NOMO-1 (cell line): ENCODE data around the gene ABHD11.
A peak's percentile ranks its signal among the peaks of the same experiment; 100 is the strongest.

Source experiments
- DNase-seq, 2 experiments: peaks; one replicate each; lab custom pipeline; 2025; ENCODE audit not compliant: unreplicated experiment in 2 of 2; lab: John Stamatoyannopoulos, UW

ABHD11 gene

DNA sequence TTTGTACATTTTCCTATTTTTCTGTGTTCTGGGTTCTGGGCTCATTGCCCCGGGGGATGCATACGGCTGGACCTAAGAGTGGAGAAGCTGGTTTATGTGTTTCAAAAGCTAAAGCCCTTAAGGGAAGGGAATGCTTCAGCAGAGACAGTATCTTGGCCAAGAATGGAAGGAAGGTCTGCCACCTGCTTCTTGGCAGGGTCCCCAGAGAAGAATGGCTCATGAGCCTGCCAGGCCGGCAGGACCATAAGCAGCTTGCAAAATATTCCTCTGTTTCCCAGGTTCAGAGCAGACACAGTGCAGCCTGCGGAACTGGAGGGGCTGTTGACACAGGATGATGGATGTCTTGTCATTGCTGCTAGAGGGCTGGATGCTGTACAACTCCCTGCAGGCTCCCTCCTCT lies 7.8 kb upstream of the ABHD11 start:
- no peak for DNase-seq

DNA sequence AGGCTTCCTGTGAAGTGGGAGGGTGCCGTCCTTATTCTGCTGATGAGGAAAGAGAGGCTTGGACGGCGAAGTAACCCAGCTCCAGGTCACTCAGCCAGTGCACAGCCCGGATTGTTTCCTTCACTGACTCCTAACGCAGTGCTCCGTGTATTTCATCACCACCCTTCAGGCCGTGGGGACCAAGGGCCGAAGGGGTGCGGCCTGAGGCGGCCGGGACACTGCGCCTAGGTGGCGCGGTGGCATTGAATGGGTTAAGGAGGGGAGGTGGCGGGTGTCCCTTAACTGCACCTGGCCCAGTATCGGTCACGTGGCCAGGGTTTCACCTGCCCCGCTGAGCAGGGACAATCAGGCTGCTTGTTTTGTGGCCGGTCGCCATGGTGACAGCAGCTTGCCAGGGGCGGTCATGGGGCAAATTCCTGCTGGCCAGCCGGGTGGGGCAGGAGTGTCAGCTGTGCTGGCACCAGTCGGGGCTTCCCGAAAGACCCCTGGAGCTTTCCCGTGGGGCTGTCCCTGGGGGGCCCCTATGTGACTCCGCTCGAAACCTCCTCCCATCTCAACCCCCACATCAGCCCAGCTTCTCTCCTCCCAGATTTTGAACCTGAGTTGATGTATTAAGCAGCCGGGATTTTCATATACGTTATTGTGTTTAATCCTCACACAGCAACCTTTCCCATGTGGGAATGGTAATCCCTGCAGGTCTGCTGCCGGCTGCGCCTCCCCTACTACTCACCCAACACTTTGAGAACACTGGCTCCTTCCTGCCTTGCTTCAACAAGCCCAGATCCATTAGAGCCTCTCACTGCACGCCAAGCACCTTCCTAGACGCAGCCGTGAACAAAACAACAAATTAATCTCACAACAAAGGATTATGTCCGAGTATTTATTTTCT lies 4.4 kb upstream of the ABHD11 start:
- DNase-seq: no peak

DNA sequence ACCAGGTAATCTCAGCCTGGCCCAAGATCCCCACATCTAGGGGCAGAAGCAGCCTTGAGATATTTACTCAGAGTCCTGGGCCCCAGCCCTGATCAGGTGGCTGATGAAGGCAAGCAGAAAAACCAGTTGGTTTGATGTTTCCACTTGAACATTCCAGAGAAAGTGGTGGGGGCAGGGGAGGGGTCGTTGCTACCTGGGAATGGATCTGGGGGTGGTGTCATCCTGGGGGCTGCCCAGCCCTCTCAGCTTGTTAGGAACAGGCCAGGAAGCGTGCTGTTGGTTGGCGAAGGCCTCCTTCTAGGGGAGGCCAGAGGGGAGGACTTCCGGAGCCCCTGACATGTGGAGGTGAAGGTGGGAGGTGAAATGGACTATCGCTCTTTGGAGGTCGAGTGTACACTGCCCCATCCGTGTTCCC lies 3.7 kb upstream of the ABHD11 start:
- no peak for DNase-seq

DNA sequence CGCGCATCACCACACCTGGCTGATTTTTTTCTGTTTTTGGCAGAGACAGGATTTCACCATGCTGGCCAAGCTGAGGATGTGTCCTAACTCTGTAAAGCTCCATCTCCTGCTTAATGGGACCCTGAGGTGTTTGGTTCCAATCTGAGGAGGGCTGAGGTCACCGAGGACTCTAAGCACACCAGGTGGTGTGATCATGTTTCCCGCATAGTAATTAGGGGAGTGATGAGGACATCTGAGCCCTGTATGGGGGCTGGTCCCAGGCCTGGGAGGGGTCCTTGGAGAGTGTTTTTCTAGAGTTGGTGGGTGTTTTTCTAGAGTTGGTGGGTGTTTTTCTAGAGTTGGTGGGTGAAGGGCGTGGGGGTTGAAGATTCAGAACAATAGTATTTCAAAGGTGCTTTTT lies 3.0 kb upstream of the ABHD11 start:
- no peak for DNase-seq

DNA sequence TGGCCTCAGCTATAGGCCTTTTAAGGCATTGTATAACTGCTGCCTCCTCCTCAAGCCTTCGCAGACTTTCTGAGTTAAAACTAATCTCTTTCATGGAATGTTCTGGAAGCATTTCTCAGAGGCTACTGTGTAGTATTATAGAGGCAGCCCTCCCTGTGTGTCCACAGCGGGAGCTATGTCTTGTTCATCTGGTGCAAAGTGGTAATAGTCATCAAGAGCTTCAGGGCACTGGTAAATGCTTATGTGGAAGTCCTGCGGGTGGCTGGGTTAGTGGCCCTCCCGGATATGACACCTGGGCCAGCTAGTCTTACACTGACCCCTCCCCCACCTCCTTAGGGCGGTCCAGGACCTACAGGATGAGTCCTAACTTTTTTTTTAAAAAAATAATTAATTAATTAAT lies 2.2 kb upstream of the ABHD11 start:
- DNase-seq: no peak

DNA sequence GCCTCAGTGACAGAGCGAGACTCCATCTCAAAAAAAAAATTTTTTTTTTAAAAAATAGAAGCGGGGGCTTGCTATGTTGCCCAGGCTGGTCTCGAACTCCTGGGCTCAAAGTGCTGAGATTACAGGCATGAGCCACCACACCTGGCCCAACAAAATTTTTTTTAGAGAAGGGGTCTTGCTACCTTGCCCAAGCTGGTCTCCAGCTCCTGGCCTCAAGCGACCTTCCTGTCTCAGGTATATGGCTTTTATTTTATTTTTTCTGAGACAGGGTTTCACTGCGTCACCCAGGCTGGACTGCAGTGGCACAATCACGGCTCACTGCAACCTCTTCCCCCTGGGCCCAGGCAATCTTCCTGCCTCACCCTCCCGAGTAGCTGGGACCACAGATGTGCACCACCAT lies 1.6 kb upstream of the ABHD11 start:
- DNase-seq: no peak

DNA sequence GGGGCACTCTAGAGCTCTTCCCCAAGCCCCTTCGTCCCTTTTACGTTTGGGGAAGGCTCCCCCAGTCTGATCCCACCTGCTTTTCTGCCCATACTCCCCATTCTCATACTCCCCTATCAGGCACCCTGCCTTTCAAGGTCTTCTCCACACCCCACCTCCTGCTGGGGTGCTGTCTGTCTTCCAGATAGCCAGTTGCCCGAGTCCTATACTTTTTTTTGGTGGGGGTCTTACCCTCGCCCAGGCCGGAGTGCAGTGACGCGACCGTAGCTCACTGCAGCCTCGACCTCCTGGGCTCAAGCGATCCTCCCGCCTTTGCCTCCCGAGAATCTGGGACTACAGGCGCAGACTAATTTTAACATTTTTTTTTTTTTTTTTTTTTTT lies 775 bp upstream of the ABHD11 start:
- DNase-seq: no peak

DNA sequence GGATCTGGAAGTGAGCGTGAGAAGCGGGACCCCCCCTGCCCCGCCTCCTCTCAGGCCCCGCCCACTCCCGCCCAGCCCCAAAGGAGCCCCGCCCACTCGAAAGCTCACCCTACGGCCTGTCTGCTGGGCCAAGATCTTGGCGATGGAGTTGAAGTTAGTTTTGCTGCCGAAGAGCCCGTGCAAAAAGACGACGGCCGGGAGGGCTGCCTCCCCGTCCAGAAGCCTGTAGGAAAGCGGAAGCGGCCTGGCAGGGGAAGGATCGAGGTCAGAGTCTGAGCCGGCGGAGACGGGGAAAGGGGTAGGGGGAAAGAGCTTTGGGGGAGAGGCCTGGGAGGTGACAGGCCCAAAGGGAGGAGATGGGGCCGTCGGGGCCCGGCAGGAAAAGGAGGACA lies 386 bp downstream of the ABHD11 start:
- DNase-seq: peak; percentile 80 to 86

DNA sequence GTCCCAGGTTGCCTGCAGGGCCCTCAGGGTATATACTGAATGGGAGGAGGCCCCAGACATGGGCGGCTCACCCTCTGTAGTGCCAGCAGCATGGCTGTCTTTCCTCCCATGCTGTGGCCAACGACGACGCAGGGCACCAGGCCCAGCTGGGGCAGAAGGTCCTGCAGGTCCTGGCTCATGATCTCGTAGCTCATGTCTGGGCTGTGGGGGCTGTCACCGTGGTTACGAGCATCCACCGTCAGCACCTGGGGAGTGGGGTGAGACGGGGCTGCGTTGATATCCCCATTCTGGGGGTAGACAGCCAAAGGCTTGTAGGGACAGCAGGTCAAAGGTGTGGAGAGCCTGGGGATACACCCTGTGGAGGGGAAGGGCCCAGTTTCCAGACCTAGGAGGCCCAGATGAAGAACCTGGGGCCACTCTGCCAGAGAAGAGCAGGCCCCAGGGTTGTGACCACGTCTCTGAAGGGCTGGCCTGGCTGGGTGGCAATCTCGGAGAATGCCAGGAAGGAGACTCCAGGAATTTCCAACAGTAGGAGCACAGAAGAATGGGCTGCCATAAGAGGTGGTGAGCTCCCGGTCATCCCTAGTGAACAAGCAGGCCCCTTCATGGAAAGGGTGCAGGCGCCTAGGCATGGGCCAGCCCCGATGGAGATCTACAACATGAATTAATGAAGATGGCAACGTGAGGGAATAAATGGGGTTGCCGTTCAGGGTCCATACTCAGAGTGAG lies 947 bp downstream of the ABHD11 start:
- no peak for DNase-seq

DNA sequence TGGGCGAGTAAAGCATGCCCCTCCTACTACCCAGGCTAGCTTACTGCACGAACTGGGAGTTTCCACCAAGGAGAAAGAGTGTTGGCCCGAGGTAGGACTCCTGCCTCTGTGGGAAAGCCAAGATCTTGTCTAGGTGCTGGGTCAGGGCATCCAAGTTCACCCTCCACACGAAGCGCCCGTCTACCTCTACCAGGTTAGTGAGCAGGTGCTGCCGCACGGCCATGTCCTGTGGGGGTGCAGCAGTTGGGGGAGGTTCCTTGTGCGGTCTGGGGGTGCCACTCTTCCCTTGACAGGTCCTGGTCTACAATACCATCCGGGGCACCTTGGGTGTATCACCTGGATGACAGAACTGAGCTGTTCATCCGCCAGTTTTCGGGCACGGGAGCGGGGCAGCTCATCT lies 1.7 kb downstream of the ABHD11 start:
- DNase-seq: no peak

DNA sequence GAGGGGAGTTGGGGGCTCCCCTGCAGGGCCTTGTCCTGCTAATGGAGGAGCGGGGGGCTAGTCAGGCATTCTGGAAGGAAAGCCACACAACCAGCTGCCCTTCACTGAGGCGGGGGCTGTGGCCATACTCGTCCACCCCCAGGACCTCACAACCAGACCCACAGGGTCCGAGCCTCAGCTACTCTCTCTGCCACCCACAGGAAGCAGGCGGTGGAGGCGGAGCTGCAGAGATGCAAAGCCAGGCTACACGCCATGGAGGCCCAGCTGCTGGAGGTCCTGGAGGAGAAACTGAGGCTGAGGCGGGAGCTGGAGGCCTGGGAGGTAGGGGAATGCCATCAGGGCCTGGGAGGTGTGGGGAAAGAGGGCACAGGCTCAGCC lies 3.1 kb downstream of the ABHD11 start:
- no peak for DNase-seq

DNA sequence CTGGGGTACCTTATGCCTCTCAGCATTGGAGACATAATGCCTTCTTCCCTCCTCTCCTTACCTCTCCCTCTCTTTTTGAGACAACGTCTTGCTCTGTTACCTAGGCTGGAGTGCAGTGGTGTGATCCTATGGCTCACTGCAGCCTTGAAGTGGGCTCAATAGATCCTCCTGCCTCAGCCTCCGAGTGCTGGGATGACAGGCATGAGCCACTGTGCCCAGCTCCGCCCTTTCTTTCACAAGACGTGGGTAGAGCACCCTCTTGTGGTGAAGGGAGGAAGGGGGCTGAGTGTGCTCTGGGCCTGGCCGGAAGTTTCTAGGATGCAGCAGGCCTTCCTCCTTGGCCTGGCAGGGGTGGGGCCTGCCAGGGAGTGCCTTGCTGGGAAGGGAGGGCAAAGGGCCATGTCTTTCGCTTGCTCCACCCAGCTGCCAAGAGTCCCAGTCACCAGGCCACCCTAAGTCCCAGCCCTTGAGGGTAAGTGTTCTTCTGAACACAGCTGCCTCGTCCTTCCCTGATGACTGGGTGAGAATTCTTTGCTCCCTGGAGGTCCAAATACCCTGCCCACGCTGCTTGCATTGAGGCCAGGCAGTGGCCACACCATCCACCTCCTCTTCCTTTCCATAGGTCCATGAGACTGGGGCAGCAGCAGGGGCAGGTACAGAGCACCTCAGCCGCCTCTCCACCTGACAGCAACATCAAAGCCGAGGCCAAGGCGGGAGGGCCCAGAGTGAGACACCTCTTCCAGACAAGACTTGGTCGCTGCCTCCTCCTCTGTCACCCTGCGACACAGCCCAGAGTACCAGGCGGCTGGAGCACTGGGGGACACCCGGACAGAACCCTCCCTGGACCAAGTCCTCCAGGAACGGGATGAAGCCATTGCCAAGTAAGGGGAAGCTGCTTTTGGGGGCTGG lies 3.7 kb downstream of the ABHD11 start:
- peak; percentile 99 to 100 for DNase-seq

DNA sequence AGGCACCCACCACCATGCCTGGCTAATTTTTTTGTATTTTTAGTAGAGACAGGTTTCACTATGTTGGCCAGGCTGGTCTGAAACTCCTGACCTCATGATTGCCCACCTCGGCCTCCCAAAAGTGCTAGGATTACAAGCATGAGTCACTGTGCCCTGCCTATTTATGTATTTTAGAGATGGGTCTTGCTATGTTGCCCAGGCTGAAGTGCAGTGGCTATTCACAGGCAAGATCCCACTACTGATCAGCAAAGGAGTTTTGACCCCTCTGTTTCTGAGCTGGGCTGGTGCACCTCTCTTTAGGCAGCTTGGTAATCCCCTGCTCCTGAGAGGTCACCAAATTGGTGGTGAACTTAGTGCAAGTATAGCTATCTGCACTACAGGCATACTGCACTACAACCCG lies 6.2 kb downstream of the ABHD11 start:
- no peak for DNase-seq

DNA sequence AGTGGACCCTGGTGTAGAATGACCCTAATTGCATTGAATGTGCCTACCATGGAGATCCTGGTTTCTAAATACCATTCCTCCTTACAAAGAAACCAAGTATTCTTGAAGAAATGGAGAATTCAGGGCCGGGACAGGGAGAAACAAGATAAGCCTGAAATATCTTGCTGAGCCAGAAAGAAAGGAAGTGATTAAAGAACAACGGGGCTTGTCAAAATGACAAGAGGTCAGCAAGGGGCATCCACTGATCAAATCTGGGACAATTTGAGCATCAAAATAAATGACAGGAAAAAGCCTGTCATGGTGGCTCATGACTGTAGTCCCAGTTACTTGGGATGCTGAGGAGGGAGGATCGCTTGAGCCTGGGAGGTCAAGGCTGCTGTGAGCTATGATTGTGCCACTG lies 8.1 kb downstream of the ABHD11 start:
- no peak for DNase-seq

DNA sequence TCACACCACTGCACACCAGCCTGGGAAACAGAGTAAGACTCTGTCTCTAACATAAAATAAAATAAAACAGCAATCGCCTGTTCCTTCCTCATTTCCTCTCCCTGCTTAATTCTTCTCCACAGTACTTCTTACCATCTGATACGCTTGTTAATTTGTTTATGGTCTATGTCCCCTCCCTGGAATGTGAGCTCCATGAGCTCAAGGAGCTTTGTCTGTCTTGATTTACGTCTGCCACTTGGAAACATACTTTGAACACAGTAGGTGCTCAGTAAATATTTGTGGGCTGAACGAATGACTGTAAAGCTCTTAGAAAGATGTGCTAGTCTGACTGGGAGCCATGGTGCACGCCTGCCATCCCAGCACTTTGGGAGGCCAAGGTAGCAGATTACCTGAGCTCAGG lies 10.1 kb downstream of the ABHD11 start:
- no peak for DNase-seq

DNA sequence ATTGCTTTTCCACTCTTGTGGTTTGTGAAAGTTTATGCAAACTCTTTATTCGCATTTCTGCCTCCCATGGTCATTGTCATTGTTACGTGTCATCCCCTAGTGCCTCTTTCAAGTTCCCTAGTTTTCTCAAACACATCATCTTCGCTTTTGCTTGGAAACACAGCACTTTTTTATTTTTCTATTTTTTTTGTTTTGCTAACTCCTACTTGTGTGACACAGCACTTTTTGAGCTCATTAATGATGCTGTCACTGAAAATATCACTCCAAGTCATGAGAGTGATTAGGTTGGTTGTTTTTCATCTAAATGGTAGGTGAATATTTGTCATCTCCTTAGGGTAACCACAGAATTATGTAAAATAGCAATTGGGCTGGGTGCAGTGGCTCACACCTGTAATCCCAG lies 10.7 kb downstream of the ABHD11 start:
- peak in 1 of 2 experiments; percentile 34 for DNase-seq

DNA sequence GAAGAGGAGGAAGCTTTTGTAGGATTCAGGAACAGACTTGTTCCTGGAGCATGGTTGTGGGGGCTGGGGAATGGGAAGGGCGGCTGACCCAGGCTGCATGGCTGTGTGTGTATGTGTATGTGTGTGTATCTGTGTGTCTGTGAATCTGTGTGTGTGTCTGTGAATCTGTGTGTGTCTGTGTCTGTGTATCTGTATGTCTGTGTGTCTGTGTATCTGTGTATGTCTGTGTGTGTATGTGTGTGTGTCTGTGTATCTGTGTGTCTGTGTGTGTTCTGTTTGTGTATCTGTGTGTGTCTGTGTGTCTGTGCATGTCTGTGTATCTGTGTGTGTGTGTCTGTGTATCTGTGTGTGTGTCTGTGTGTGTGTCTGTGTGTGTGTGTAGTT lies 12.5 kb downstream of the ABHD11 start:
- DNase-seq: no peak

DNA sequence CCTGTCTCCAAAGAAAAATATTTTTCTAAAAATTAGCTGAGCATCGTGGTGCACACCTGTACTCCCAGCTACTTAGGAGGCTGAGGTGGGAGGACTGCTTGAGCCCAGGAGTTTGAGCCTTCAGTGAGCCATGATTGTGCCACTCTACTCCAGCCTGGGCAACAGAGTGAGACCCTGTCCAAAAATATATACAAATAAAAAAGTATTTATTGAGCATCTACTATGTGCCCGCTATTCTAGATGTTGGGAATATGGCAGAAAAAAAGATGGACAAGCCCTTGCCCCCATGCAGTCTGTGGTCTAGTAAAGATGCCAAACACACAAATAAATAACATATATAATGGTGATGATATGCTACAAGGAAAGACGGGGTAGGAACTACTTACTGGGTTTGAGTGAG lies 14.8 kb downstream of the ABHD11 start:
- no peak for DNase-seq

DNA sequence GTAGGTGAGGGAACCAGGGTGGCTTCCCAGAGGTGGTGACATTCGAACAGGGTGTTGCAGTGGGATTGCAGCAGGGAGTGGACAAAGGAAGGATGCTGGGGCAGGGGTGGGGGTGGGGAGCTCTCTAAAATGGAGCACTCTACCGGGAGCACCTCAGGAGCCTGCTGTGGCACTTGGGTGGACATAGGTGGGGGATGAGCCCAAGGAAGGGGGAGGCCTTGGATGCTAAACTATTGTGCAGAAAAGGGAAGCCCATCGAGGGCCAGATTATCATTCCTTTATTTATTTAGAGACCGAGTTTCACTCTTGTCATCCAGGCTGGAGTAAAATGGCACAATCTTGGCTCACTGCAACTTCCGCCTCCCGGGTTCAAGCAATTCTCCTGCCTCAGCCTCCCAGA lies 15.8 kb downstream of the ABHD11 start:
- no peak for DNase-seq

DNA sequence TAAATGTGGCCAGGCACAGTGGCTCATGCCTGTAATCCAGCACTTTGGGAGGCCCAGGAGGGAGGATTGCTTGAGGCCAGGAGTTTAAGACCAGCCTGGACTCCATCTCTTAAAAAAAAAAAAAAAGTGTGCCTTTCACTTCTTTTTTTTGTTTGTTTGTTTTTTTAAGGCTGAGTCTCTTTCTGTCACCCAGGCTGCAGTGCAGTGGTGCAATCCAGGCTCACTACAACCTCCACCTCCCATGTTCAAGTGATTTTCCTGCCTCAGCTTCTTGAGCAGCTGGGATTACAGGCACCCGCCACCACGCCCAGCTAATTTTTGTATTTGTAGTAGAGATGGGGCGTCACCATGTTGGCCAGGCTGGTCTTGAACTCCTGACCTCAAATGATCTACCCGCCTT lies 16.4 kb downstream of the ABHD11 start:
- peak in 1 of 2 experiments; percentile 46 for DNase-seq

DNA sequence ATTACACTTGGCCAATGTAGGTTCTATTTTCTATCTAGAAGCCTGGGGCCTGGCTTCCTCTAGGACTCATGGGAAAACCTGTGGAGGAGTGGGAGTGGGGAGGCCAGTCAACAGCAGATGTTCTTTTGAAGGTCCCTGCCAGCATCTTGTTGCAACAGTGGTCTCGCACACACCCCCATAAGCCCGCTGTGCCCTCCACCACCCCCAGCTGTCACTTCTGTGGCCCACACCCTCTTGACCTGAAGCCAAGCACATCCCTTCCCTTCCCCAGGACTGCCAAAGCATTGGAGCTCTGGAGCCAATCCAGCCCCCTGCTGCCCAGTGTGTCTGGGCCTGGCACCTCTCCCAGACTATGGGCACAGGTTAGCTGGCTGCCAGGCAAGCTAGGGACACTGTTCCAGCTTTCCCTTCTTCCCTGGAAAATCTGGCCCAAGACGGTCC lies 17.2 kb downstream of the ABHD11 start:
- no peak for DNase-seq
